GM19193 (cell line): ENCODE data around the gene HECW1.

Experiments
- POLR2A ChIP-seq: IDR thresholded peaks from 4 replicates; pipeline ENCODE4 v1.6.1; 2011; ENCODE audit not compliant: insufficient read depth, insufficient read length; ENCODE audit errors: extremely low read depth

HECW1 gene

GRCh38 chr7:43602256-43602655 lies 489.8 kb downstream of the HECW1 start:
- no peak for TF ChIP-seq POLR2A

- no peak for TF ChIP-seq POLR2A
These were observed 491.8 kb downstream of the HECW1 start for GRCh38 chr7:43604251-43604650.

GRCh38 chr7:43609097-43609496 lies 496.6 kb downstream of the HECW1 start:
- TF ChIP-seq POLR2A, result no peak

GRCh38 chr7:43612128-43612527 lies 499.7 kb downstream of the HECW1 start:
- TF ChIP-seq POLR2A, result no peak

- TF ChIP-seq POLR2A, result no peak
These were observed 500.4 kb downstream of the HECW1 start for GRCh38 chr7:43612599-43613589.
